C4-2B (cell line): ENCODE measurements around the gene KRTAP19-5.

ENCODE experiments used
- H3K27ac ChIP-seq: fragments of 450-650 bp; 2 replicates; pipeline ENCODE4 v1.5.1; 2017
- CTCF ChIP-seq: fragments of 450-650 bp; conservative IDR thresholded peaks from 2 replicates; pipeline ENCODE4 v1.5.1; 2017; ENCODE audit warnings: mild to moderate bottlenecking
- ZFX ChIP-seq: fragments of 450-650 bp; IDR thresholded peaks from 2 replicates; pipeline ENCODE4 v1.6.1; 2017

Gene KRTAP19-5

GRCh38 chr21:30487336-30487735 lies 14.6 kb downstream of the KRTAP19-5 start, which contains the start of gene KRTAP19-2:
Gene KRTAP19-2 (minus strand): TSS chr21:30487436. CDS start chr21:30487348, 88 bp downstream.
- TF ChIP-seq CTCF (no peak), ZFX (no peak)
- no peak within 1 kb of the TSS for H3K27ac ChIP-seq

GRCh38 chr21:30486180-30486579 lies 15.8 kb downstream of the KRTAP19-5 start:
- TF ChIP-seq ZFX (no peak), CTCF (no peak)
- no peak overlapping the region for H3K27ac ChIP-seq

- H3K27ac ChIP-seq, result no peak overlapping the region
- no peak for TF ChIP-seq ZFX
- TF ChIP-seq CTCF, result no peak
Observed at GRCh38 chr21:30482130-30482529, 19.8 kb downstream of the KRTAP19-5 start.

- no peak within 1 kb of the TSS for H3K27ac ChIP-seq
- no peak for TF ChIP-seq ZFX
- no peak for TF ChIP-seq CTCF
Observed at GRCh38 chr21:30480145-30480544, 21.8 kb downstream of the KRTAP19-5 start, which contains the start of gene KRTAP19-1. Gene KRTAP19-1 (minus strand): TSS chr21:30480367. CDS start chr21:30480317, 50 bp downstream.

GRCh38 chr21:30479259-30479658 lies 22.7 kb downstream of the KRTAP19-5 start:
- no peak overlapping the region for H3K27ac ChIP-seq
- TF ChIP-seq CTCF (no peak), ZFX (no peak)

GRCh38 chr21:30478004-30478403 lies 23.9 kb downstream of the KRTAP19-5 start:
- TF ChIP-seq ZFX, result no peak
- no peak for TF ChIP-seq CTCF
- H3K27ac ChIP-seq, result no peak overlapping the region

- TF ChIP-seq ZFX (no peak), CTCF (no peak)
- no peak overlapping the region for H3K27ac ChIP-seq
Observed at GRCh38 chr21:30468900-30469714, 32.8 kb downstream of the KRTAP19-5 start.
